Activated T-cell treated with anti-CD3 and anti-CD28 coated beads for 48 hours (primary cell): ENCODE measurements around the gene ZBTB46.
"Not testable (repeated sequence)": the region's sequence is repeated elsewhere in the genome, so short reads cannot be mapped to it uniquely, and the experiment has no call there.

Source experiments
- DNase-seq: peaks from one replicate; pipeline ENCODE4 v3.0.0-alpha.2; 2020; ENCODE audit warnings: low read depth

Gene ZBTB46, protein sequence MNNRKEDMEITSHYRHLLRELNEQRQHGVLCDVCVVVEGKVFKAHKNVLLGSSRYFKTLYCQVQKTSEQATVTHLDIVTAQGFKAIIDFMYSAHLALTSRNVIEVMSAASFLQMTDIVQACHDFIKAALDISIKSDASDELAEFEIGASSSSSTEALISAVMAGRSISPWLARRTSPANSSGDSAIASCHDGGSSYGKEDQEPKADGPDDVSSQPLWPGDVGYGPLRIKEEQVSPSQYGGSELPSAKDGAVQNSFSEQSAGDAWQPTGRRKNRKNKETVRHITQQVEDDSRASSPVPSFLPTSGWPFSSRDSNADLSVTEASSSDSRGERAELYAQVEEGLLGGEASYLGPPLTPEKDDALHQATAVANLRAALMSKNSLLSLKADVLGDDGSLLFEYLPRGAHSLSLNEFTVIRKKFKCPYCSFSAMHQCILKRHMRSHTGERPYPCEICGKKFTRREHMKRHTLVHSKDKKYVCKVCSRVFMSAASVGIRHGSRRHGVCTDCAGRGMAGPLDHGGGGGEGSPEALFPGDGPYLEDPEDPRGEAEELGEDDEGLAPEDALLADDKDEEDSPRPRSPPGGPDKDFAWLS

GRCh38 chr20:63830841-63831588 lies at the start of gene ZBTB46:
ZBTB46 (minus strand) TSS chr20:63831264; CDS start chr20:63790757, 40,507 bp downstream.
- peak; percentile 45 for DNase-seq

GRCh38 chr20:63878899-63879663 lies 48.0 kb upstream of the ZBTB46 start:
- no peak for DNase-seq

GRCh38 chr20:63877755-63878470 lies 46.8 kb upstream of the ZBTB46 start:
- no peak for DNase-seq

GRCh38 chr20:63876489-63877036 lies 45.5 kb upstream of the ZBTB46 start:
- no peak for DNase-seq

DNA sequence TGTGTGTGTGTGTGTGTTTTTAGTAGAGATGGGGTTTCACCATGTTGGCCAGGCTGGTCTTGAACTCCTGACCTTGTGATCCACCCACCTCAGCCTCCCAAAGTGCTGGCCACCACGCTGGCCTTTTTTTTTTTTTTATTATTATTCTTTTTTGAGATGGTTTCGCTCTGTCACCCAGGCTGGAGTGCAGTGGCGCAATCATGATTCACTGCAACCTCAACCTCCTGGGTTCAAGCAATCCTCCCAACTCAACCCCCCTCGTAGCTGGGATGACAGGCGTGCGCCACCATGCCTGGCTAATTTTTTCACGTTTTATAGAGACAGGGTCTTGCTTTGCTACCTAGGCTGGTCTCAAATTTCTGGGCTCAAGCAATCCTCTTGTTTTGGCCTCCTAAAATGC lies 43.2 kb upstream of the ZBTB46 start:
- not testable (repeated sequence) for DNase-seq

GRCh38 chr20:63873477-63873971 lies 42.5 kb upstream of the ZBTB46 start:
- DNase-seq: peak; percentile 22

- DNase-seq: no peak
Observed at GRCh38 chr20:63868264-63868663, 37.2 kb upstream of the ZBTB46 start.

GRCh38 chr20:63867042-63867441 lies 36.0 kb upstream of the ZBTB46 start:
- DNase-seq: not testable (repeated sequence)

GRCh38 chr20:63864978-63865640 lies 34.0 kb upstream of the ZBTB46 start, which contains the start of gene TPD52L2:
TPD52L2 (plus strand) TSS chr20:63865270; CDS start chr20:63865366, 96 bp downstream.
- peak; percentile 97 for DNase-seq

GRCh38 chr20:63864545-63864977 lies 33.5 kb upstream of the ZBTB46 start:
- DNase-seq: no peak

DNA sequence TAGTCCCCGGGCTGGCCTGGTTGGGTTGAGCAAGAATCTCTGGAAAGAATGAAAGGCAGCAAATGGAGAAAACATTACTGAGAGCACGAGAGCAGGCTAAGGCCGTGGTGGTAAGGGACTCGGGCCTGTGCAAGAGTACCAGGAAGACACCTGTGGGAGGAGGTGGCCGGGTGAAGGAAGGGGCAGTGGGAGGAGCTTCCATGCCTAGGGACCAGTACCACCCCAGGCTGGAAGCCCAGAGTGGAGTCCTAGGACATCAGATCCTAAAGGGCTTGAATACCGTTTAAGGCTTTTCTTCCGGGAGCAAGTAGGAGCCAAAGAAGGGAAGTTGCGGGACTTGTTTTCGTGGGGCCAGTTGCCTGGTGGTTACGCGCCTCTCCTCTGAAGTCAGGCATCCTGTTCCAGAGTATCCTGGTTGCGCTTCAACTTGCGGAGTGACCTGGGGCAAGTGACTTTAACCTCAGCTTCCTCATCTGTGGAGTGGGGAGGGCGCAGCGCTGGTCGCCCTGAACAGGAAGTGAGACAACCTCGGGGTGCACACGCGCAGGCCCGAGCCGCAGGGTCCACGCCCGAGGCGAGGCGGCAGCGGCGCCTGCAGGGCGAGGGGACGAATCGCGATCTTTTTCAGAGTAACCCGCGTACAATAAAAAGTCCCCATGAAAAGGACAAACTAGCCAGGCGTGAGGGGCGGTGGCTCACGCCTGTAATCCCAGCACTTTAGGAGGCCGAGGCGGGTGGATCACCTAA lies 32.9 kb upstream of the ZBTB46 start:
- DNase-seq: peak; percentile 76

- DNase-seq: no peak
Observed at GRCh38 chr20:63863021-63863797, 32.1 kb upstream of the ZBTB46 start.

DNA sequence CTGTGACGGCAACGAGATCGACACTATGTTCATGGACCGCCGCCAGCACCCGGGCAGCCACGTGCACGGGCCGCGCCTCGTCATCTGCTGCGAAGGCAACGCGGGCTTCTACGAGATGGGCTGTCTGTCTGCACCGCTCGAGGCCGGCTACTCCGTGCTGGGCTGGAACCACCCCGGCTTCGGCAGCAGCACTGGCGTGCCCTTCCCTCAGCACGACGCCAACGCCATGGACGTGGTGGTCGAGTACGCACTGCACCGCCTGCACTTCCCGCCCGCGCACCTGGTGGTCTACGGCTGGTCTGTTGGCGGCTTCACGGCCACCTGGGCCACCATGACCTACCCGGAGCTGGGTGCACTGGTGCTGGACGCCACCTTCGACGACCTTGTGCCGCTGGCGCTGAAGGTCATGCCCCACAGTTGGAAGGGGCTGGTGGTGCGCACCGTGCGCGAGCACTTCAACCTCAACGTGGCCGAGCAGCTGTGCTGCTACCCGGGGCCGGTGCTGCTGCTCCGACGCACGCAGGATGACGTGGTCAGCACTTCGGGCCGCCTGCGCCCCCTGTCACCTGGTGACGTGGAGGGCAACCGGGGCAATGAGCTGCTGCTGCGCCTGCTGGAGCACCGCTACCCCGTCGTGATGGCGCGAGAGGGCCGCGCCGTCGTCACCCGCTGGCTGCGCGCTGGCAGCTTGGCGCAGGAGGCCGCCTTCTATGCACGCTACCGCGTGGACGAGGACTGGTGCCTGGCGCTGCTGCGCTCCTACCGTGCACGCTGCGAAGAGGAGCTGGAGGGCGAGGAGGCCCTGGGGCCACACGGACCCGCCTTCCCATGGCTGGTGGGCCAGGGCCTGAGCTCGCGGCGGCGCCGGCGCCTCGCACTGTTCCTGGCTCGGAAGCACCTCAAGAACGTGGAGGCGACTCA lies 31.2 kb upstream of the ZBTB46 start:
- no peak for DNase-seq

DNA sequence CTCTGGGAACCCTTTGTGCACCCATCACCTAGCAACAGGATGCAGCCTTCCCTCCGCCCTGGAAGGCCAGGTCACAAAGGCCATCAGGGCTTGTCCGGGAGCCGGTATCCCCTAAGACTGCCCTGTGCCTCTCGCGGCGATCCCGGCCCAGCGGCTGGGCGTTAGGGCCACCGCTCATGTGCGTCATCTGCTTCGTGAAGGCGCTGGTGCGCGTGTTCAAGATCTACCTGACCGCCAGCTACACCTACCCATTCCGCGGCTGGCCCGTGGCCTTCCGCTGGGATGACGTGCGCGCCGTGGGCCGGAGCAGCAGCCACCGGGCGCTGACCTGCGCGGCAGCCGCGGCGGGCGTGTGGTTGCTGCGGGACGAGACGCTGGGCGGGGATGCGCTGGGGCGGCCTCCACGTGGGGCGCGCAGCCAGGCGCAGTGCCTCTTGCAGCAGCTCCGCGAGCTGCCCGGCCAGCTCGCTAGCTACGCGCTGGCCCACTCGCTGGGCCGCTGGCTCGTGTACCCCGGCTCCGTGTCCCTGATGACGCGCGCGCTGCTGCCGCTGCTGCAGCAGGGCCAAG lies 30.4 kb upstream of the ZBTB46 start, which contains the start of gene ABHD16B:
TSS of gene ABHD16B (plus strand) at position 134 of the 570 bp plus-strand sequence. CDS start at position 177, 43 bp downstream.
- no peak for DNase-seq

- no peak for DNase-seq
Observed at GRCh38 chr20:63860325-63861051, 29.4 kb upstream of the ZBTB46 start.

DNA sequence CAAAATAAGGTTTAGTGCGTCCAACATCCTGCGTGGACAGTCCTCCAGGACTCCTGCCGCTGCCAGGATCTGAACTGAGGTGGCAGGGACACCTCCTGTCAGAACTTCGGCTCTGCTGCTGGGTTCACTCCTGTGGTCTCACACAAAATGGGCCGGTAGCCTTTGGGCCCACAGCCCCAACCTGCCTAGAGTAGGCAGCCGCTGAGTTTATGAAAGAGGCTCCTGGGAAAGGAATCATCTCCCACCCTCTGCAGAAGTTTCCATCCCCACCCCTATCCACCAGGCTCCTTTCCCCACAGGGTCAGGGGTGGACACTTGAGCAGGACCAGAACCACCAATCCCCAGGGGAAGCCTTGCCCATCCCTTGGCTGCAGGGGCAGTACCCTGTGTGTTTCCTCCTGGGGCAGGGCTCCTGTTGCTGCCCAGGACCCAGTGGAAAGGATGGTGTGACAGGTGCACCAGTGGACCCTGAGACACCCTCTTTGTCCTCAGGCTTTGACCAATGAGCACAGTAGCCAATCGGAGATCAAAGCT lies 28.2 kb upstream of the ZBTB46 start:
- DNase-seq: no peak
